Erythroblast (primary cell): ENCODE results near the gene SPTLC3.

Experiments used
- DNase-seq, 2 experiments: peaks; one replicate each; lab custom pipeline; 2025; lab: John Stamatoyannopoulos, UW
- GATA1 ChIP-seq: IDR thresholded peaks from 2 replicates; pipeline ENCODE4 v1.6.1; 2011; ENCODE audit warnings: low read depth, mild to moderate bottlenecking, control low read depth, low read length, moderate library complexity
- POLR2A ChIP-seq: IDR thresholded peaks from 2 replicates; pipeline ENCODE4 v1.6.1; 2011; ENCODE audit warnings: mild to moderate bottlenecking, low read length

Gene SPTLC3

GRCh38 chr20:13111249-13111911, 102.6 kb downstream of the SPTLC3 start:
- no peak for DNase-seq
- TF ChIP-seq GATA1 (no peak), POLR2A (no peak)

- DNase-seq: no peak
- TF ChIP-seq POLR2A (no peak), GATA1 (no peak)
Measured at GRCh38 chr20:13113731-13114130, 105.0 kb downstream of the SPTLC3 start.

GRCh38 chr20:13117200-13117599, 108.4 kb downstream of the SPTLC3 start:
- TF ChIP-seq GATA1 (no peak), POLR2A (no peak)

GRCh38 chr20:13118676-13119075, 109.9 kb downstream of the SPTLC3 start:
- TF ChIP-seq GATA1 (no peak), POLR2A (no peak)

More at GRCh38 chr20:13117200-13117599, 108.4 kb downstream of the SPTLC3 start:
- no peak for DNase-seq

GRCh38 chr20:13119583-13119982, 110.8 kb downstream of the SPTLC3 start:
- TF ChIP-seq POLR2A: no peak
- TF ChIP-seq GATA1: no peak
- DNase-seq: peak; percentile 29 to 59

More at GRCh38 chr20:13118676-13119075, 109.9 kb downstream of the SPTLC3 start:
- DNase-seq: no peak

GRCh38 chr20:13120471-13120870, 111.7 kb downstream of the SPTLC3 start:
- no peak for DNase-seq
- TF ChIP-seq GATA1 (no peak), POLR2A (no peak)

- TF ChIP-seq GATA1 (no peak), POLR2A (no peak)
- DNase-seq: no peak
Measured at GRCh38 chr20:13121840-13122515, 113.2 kb downstream of the SPTLC3 start.

GRCh38 chr20:13125486-13125885, 116.7 kb downstream of the SPTLC3 start:
- DNase-seq: no peak
- TF ChIP-seq GATA1 (no peak), POLR2A (no peak)

GRCh38 chr20:13128173-13128572, 119.4 kb downstream of the SPTLC3 start:
- TF ChIP-seq GATA1: no peak
- TF ChIP-seq POLR2A: no peak
- DNase-seq: no peak

- TF ChIP-seq POLR2A: no peak
- TF ChIP-seq GATA1: no peak
- no peak for DNase-seq
Measured at GRCh38 chr20:13130061-13130706, 121.4 kb downstream of the SPTLC3 start.

- DNase-seq: no peak
- no peak for TF ChIP-seq GATA1
- no peak for TF ChIP-seq POLR2A
Measured at GRCh38 chr20:13130707-13131103, 121.9 kb downstream of the SPTLC3 start.

- TF ChIP-seq GATA1 (no peak), POLR2A (no peak)
Measured at GRCh38 chr20:13131688-13132087, 122.9 kb downstream of the SPTLC3 start.

GRCh38 chr20:13139459-13140150, 130.8 kb downstream of the SPTLC3 start:
- DNase-seq: no peak
- TF ChIP-seq POLR2A (no peak), GATA1 (no peak)

More at GRCh38 chr20:13131688-13132087, 122.9 kb downstream of the SPTLC3 start:
- no peak for DNase-seq

- no peak for DNase-seq
- no peak for TF ChIP-seq POLR2A
- TF ChIP-seq GATA1: no peak
Measured at GRCh38 chr20:13140201-13140600, 131.4 kb downstream of the SPTLC3 start.
